DMS53 treated with DMSO at 0.1 percent for 48 hours (cell line): ENCODE data around the gene NLGN4X.

Experiments
- DNase-seq: peaks from one replicate; lab custom pipeline; 2025; ENCODE audit not compliant: unreplicated experiment; lab: John Stamatoyannopoulos, UW

Gene NLGN4X

GRCh38 chrX:5876984-5877596 lies 351.6 kb downstream of the NLGN4X start:
- no peak for DNase-seq

- DNase-seq, result no peak
Measured at GRCh38 chrX:5870238-5870637, 358.4 kb downstream of the NLGN4X start.

GRCh38 chrX:5869786-5870185 lies 358.9 kb downstream of the NLGN4X start:
- no peak for DNase-seq

- DNase-seq, result no peak
Measured at GRCh38 chrX:5867778-5868177, 360.9 kb downstream of the NLGN4X start.

- no peak for DNase-seq
Measured at GRCh38 chrX:5857232-5857631, 371.4 kb downstream of the NLGN4X start.

- no peak for DNase-seq
Measured at GRCh38 chrX:5852941-5853340, 375.7 kb downstream of the NLGN4X start.

GRCh38 chrX:5842601-5843000 lies 386.1 kb downstream of the NLGN4X start:
- DNase-seq, result no peak
